Activated T-cell treated with anti-CD3 and anti-CD28 coated beads for 24 hours (primary cell): ENCODE results near the gene CFAP251.

Source experiments
- DNase-seq: peaks from one replicate; pipeline ENCODE4 v3.0.0-alpha.2; 2020; ENCODE audit warnings: low read depth

The CFAP251 gene

GRCh38 chr12:121946313-121947025 is 28.1 kb downstream of the CFAP251 start:
- no peak for DNase-seq

- DNase-seq, result no peak
Measured at GRCh38 chr12:121947981-121948380, 29.6 kb downstream of the CFAP251 start.

GRCh38 chr12:121949648-121950397 is 31.4 kb downstream of the CFAP251 start:
- DNase-seq, result no peak

GRCh38 chr12:121953117-121953692 is 34.8 kb downstream of the CFAP251 start:
- no peak for DNase-seq

- DNase-seq, result no peak
Measured at GRCh38 chr12:121953695-121954094, 35.3 kb downstream of the CFAP251 start.

- DNase-seq, result no peak
Measured at GRCh38 chr12:121955258-121956237, 37.2 kb downstream of the CFAP251 start.

GRCh38 chr12:121957861-121958515 is 39.6 kb downstream of the CFAP251 start:
- no peak for DNase-seq

- DNase-seq, result no peak
Measured at GRCh38 chr12:121958541-121959240, 40.3 kb downstream of the CFAP251 start.

- no peak for DNase-seq
Measured at GRCh38 chr12:121960541-121960940, 42.1 kb downstream of the CFAP251 start.

GRCh38 chr12:121961195-121961879 is 42.9 kb downstream of the CFAP251 start:
- no peak for DNase-seq

- no peak for DNase-seq
Measured at GRCh38 chr12:121963341-121964018, 45.1 kb downstream of the CFAP251 start.

GRCh38 chr12:121964813-121965643 is 46.6 kb downstream of the CFAP251 start:
- DNase-seq, result no peak

GRCh38 chr12:121966959-121967358 is 48.6 kb downstream of the CFAP251 start:
- DNase-seq, result no peak

- no peak for DNase-seq
Measured at GRCh38 chr12:121968876-121969275, 50.5 kb downstream of the CFAP251 start.

GRCh38 chr12:121969726-121970125 is 51.3 kb downstream of the CFAP251 start:
- no peak for DNase-seq

GRCh38 chr12:121970581-121971300 is 52.3 kb downstream of the CFAP251 start:
- DNase-seq, result no peak

- no peak for DNase-seq
Measured at GRCh38 chr12:121974026-121974985, 55.9 kb downstream of the CFAP251 start.
